Omental fat pad (tissue), 4 donors: ENCODE measurements around the gene AHRR. TPM values are rescaled to one million over a fixed set of nuclear protein-coding genes. Genes with fewer than 3 reads are reported as not detected.
A peak's percentile ranks its signal among the peaks of the same experiment; 100 is the strongest.

Experiments
- ATAC-seq: fragments of 150-250 bp; one replicate; pipeline ENCODE4 v1.9.1; 2016; ENCODE audit warnings: mild to moderate bottlenecking, moderate library complexity; ENCODE audit not compliant: low FRiP score
- DNase-seq: peaks from one replicate; pipeline ENCODE4 v3.0.0-alpha.2; 2019; ENCODE audit warnings: low spot score
- CTCF ChIP-seq, 3 donors: fragments of 450-650 bp; IDR thresholded peaks; one replicate each; pipeline ENCODE4 v1.5.1; 2016 to 2017; ENCODE audit warnings: antibody characterized with exemption in 3 of 3, mild to moderate bottlenecking in 3 of 3, moderate library complexity in 2 of 3
- total RNA-seq, 4 donors: library from RNA; depleted of rRNA; stranded (reverse); fragments of >200 nt; gene quantifications; one replicate each; pipeline ENCODE4 v1.1.0, GENCODE V29; 2016

The AHRR gene
- total RNA-seq, 4 donors from 2014 or later = 0.25 to 2.2 (median 1.6) TPM

GRCh38 chr5:333945-334344 is 12.4 kb downstream of the AHRR start:
- DNase-seq = no peak
- ATAC-seq = no peak
- TF ChIP-seq CTCF (IDR thresholded peaks at IDR 0.05) = no peak

GRCh38 chr5:334903-335739 is 13.6 kb downstream of the AHRR start:
- ATAC-seq (no peak), DNase-seq (no peak)
- TF ChIP-seq CTCF (IDR thresholded peaks at IDR 0.05) = no peak

GRCh38 chr5:335740-336038 is 14.2 kb downstream of the AHRR start:
- no peak for TF ChIP-seq CTCF (IDR thresholded peaks at IDR 0.05)
- DNase-seq = no peak
- ATAC-seq = no peak

GRCh38 chr5:337563-338130 is 16.1 kb downstream of the AHRR start:
- ATAC-seq (peak; percentile 48), DNase-seq (no peak)
- no peak for TF ChIP-seq CTCF (IDR thresholded peaks at IDR 0.05)

GRCh38 chr5:342501-343460 is 21.3 kb downstream of the AHRR start:
- TF ChIP-seq CTCF (IDR thresholded peaks at IDR 0.05) = no peak
- ATAC-seq (no peak), DNase-seq (no peak)

- TF ChIP-seq CTCF (IDR thresholded peaks at IDR 0.05) = no peak
- DNase-seq (no peak), ATAC-seq (peak; percentile 80)
Measured at GRCh38 chr5:343461-344401, 22.2 kb downstream of the AHRR start.
